ENCODE measurements around the gene AMOTL2. TPM values are rescaled to one million over a fixed set of nuclear protein-coding genes. Genes with fewer than 3 reads are reported as not detected.

AMOTL2 gene
- total and polyA plus RNA-seq, 10 of the 15 experiments (the other 5 are each of a cell fraction or from before 2014, with no cell fraction given) = 0.20 to 0.33 TPM; not detected in 8

- peaks cover 4% of the 10 kb centered on the region in 2 experiments for H3K27me3 ChIP-seq (replicated peaks in 1 of 2; ENCODE audit: control insufficient read depth in 2 of 2, insufficient read depth in 2 of 2, low read length in 1 of 2)
- no peaks in the 10 kb centered on the region for H3K4me1 ChIP-seq (ENCODE audit: control insufficient read depth, insufficient read depth, low read length)
- H3K79me2 ChIP-seq (ENCODE audit: control insufficient read depth, insufficient read depth, low read length) = no peaks in the 10 kb centered on the region
- DNase-seq (ENCODE audit: low read depth, low spot score) = no peak
- intact Hi-C loops (cut with micrococcal nuclease; ENCODE audit: unreplicated experiment) (no loop called here), in situ Hi-C loops (cut with MboI) (no loop called here)
- WGBS (ENCODE audit: insufficient coverage, insufficient replicate concordance, low lambda C conversion rate, missing lambda C conversion rate) = 60% methylated on average over 4 of the region's 4 CpGs
- no peak overlapping the region for H2AFZ ChIP-seq (ENCODE audit: control insufficient read depth, low read depth, low read length)
- ChIA-PET CTCF (no interaction called here), POLR2A (no interaction called here), SMC1A (ENCODE audit: uncharacterized antibody, unreplicated experiment) (no interaction called here), RAD21 (ENCODE audit: unreplicated experiment) (no interaction called here)
- no peaks in the 10 kb centered on the region for H4K20me1 ChIP-seq (ENCODE audit: control insufficient read depth, insufficient read depth)
- H3K27ac ChIP-seq (ENCODE audit: control insufficient read depth, insufficient read depth) = no peak overlapping the region
- no peak overlapping the region for H3K4me2 ChIP-seq (ENCODE audit: control insufficient read depth, insufficient read depth)
- H3K9me3 ChIP-seq (replicated peaks; ENCODE audit: control insufficient read depth, insufficient read depth, low read length) = no peaks in the 10 kb centered on the region
- H3K36me3 ChIP-seq (ENCODE audit: control insufficient read depth in 2 of 2, insufficient read depth in 2 of 2, low read length in 1 of 2) = no peaks in the 10 kb centered on the region
- no TSS peak for BruUV-seq (replicated peaks)
- FAIRE-seq = no peak
- no peak for TF ChIP-seq ZNF24 (IDR thresholded peaks at IDR 0.05)
- TF ChIP-seq CBFB (IDR thresholded peaks at IDR 0.05; ENCODE audit: low read depth) = no peak
- no peak for TF ChIP-seq SKIL (IDR thresholded peaks at IDR 0.05; ENCODE audit: low read depth, poor library complexity, severe bottlenecking)
- no peak for TF ChIP-seq POLR2AphosphoS2 (IDR thresholded peaks at IDR 0.05; ENCODE audit: low read depth, low read length)
- TF ChIP-seq ZBTB11 (CRISPR knock-in tag; IDR thresholded peaks at IDR 0.05) = no peak
- no peak for TF ChIP-seq NFXL1 (IDR thresholded peaks at IDR 0.05; ENCODE audit: borderline replicate concordance)
- no peak for TF ChIP-seq IRF5 (IDR thresholded peaks at IDR 0.05; ENCODE audit: borderline replicate concordance)
- no peak for TF ChIP-seq ZSCAN29 (IDR thresholded peaks at IDR 0.05)
- TF ChIP-seq TCF12 (IDR thresholded peaks at IDR 0.05; ENCODE audit: low read depth, low read length) = no peak
- no peak for TF ChIP-seq NR2F1 (conservative IDR thresholded peaks at IDR 0.05)
- TF ChIP-seq ZBTB33 (IDR thresholded peaks at IDR 0.05) = no peak
- TF ChIP-seq SUPT20H (IDR thresholded peaks at IDR 0.05; ENCODE audit: borderline replicate concordance, control insufficient read depth, low read depth, low read length) = no peak
- no peak for TF ChIP-seq WRNIP1 (IDR thresholded peaks at IDR 0.05; ENCODE audit: borderline replicate concordance, low read depth, low read length)
- TF ChIP-seq EED (IDR thresholded peaks at IDR 0.05; ENCODE audit: low read depth) = no peak
- no peak overlapping the region for H3K9ac ChIP-seq (ENCODE audit: control insufficient read depth, insufficient read depth, low read length)
- no peak overlapping the region for H3K4me3 ChIP-seq
- ATAC-seq = no peak
These were observed 8.5 kb downstream of the AMOTL2 start for GRCh38 chr3:134365766-134366065.
